ENCODE measurements around the gene ZSCAN5B. TPM values are rescaled to one million over a fixed set of nuclear protein-coding genes. Genes with fewer than 3 reads are reported as not detected.

Gene ZSCAN5B
- total RNA-seq, 1 donor from 2014 or later = not detected

DNA sequence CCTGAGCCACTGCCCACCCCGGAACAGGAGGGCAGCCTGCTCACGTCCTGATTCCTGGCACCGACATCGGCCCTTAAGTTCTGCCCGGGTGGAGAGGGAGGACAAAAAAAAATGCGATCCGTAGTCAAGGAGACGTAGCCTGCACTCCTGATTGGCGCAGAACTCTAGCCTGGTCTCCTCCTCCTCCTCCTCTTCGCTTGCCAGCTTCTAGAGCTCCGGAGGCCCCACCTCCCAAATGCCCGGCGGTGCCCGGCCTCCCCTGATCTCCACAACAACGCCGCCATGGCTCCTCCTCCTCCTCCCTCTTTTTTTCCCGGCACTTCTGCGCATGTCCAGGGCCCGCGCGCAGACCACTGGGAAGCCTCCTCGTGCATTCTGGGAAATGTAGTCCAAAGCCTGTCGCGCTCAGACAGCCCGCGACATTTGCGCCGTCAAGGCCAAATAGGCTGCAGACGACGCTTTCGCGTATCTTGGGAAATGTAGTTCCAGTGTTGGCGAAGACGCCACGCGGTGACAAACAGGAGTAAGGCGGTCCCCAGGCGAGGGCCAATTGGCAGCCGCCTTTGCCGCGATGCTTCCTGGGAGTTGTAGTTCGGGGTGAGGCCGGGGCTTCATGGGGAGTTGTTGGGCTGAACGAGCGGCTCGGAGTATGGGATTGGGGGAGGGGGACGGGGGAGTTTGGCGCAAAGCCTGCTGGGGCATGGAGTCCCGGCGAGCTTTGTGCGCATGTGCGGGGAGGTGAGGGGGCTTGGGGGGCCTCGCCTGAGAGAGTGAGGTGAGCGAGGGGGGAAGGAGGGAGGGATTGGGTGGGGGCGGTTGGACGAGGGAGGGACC, 56.8 kb downstream of the ZSCAN5B start, which contains the start of gene ZNF444:
TSS of gene ZNF444 (plus strand) at position 705 of the 834 bp plus-strand sequence. CDS start 5,625 bp downstream, outside the sequence.
- no peaks in the 10 kb centered on the region for H3K27me3 Mint-ChIP-seq (ENCODE audit: unreplicated experiment)
- peaks cover 23% of the 10 kb centered on the region for H3K4me1 Mint-ChIP-seq (ENCODE audit: unreplicated experiment)
- DNase-seq (ENCODE audit: extremely low spot score, unreplicated experiment) = peak; percentile 100
- H3K9me3 Mint-ChIP-seq (ENCODE audit: unreplicated experiment) = no peaks in the 10 kb centered on the region
- H3K27ac Mint-ChIP-seq (ENCODE audit: unreplicated experiment) = peak within 1 kb of the TSS; percentile 97
- H3K36me3 Mint-ChIP-seq (ENCODE audit: unreplicated experiment) = peaks cover 2% of the 10 kb centered on the region
- TF ChIP-seq, protein P1, sequence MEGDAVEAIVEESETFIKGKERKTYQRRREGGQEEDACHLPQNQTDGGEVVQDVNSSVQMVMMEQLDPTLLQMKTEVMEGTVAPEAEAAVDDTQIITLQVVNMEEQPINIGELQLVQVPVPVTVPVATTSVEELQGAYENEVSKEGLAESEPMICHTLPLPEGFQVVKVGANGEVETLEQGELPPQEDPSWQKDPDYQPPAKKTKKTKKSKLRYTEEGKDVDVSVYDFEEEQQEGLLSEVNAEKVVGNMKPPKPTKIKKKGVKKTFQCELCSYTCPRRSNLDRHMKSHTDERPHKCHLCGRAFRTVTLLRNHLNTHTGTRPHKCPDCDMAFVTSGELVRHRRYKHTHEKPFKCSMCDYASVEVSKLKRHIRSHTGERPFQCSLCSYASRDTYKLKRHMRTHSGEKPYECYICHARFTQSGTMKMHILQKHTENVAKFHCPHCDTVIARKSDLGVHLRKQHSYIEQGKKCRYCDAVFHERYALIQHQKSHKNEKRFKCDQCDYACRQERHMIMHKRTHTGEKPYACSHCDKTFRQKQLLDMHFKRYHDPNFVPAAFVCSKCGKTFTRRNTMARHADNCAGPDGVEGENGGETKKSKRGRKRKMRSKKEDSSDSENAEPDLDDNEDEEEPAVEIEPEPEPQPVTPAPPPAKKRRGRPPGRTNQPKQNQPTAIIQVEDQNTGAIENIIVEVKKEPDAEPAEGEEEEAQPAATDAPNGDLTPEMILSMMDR (IDR thresholded peaks at IDR 0.05) = no peak
- peak within 1 kb of the TSS; percentile 86 for H3K4me3 Mint-ChIP-seq (ENCODE audit: unreplicated experiment)

DNA sequence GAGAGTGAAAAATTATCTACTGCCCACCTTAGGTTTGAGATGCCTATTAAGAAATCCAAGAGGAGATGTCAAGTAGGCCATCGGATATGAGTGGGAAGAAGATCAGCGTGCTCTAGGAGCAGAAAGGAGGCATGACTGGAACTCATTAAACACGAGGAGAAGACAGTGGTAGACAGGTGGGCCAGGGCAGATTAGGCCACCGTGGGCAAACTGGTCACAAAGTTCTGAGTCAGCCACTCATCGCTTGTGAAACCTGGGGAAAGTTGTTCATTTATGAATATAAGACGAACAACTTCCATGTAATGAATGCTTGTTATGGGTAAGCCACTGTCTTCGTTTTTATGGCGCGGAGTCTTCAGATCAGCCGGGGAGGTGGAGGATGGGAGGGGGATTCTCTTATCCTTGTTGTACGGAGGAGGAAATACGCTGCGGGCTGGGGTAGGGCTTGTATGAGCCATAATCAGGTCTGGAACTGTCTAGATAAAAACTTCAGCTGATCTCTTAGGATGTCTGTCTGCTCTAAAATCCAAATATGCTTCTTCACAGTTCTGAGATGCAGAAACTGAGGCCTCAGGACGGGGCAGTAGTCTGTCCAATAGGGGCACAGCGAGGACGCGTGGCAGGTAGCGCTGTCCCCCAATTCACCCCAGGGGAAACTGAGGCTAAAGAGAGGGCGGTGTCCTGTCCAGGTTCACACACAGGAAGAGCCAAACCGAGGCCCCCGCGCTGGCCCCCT, 57.6 kb downstream of the ZSCAN5B start:
- peaks cover 23% of the 10 kb centered on the region for H3K4me1 Mint-ChIP-seq (ENCODE audit: unreplicated experiment)
- H3K36me3 Mint-ChIP-seq (ENCODE audit: unreplicated experiment) = peaks cover 2% of the 10 kb centered on the region
- TF ChIP-seq, protein P1 (IDR thresholded peaks at IDR 0.05) = no peak
- DNase-seq (ENCODE audit: extremely low spot score, unreplicated experiment) = no peak
- no peaks in the 10 kb centered on the region for H3K27me3 Mint-ChIP-seq (ENCODE audit: unreplicated experiment)
- H3K27ac Mint-ChIP-seq (ENCODE audit: unreplicated experiment) = peak overlapping the region; percentile 97
- no peaks in the 10 kb centered on the region for H3K9me3 Mint-ChIP-seq (ENCODE audit: unreplicated experiment)
- peak overlapping the region; percentile 86 for H3K4me3 Mint-ChIP-seq (ENCODE audit: unreplicated experiment)

Other genes starting within 250 kb of the ZSCAN5B start
- not detected in 2 replicates for gene NLRP8, start 250.0 kb downstream of the ZSCAN5B start, total RNA-seq
- not detected in 2 replicates for gene NLRP5, start 211.0 kb downstream of the ZSCAN5B start, total RNA-seq
- 27.8 and 31.4 TPM in 2 replicates for gene ZNF787, start 76.5 kb downstream of the ZSCAN5B start, total RNA-seq
- 41.6 and 47.9 TPM in 2 replicates for gene ZNF444, start 56.5 kb downstream of the ZSCAN5B start, total RNA-seq
- not detected in 2 replicates for gene GALP, start 21.8 kb downstream of the ZSCAN5B start, total RNA-seq
- not detected in 2 replicates for gene ZSCAN5C, start 4.5 kb upstream of the ZSCAN5B start, total RNA-seq
- not detected in 2 replicates for gene EDDM13, start 75.0 kb upstream of the ZSCAN5B start, total RNA-seq
- 8.9 and 11.1 TPM in 2 replicates for gene ZSCAN5A, start 117.1 kb upstream of the ZSCAN5B start, total RNA-seq
- gene ZNF582, start 195.8 kb upstream of the ZSCAN5B start, total RNA-seq = 3.8 and 6.1 TPM in 2 replicates
- 9.5 and 10.2 TPM in 2 replicates for gene ZNF583, start 206.5 kb upstream of the ZSCAN5B start, total RNA-seq

Measured in osteocyte (in vitro differentiated cells).